Ovary (tissue), 9 donors: ENCODE measurements around the gene PTGES2. TPM values are rescaled to one million over a fixed set of nuclear protein-coding genes. Genes with fewer than 3 reads are reported as not detected.
"Not testable (repeated sequence)": the region's sequence is repeated elsewhere in the genome, so short reads cannot be mapped to it uniquely, and the experiment has no call there.

Experiments
- DNase-seq, 5 donors: peaks; one replicate each; pipeline ENCODE4 v3.0.0-alpha.2; 2019 to 2020
- H3K27ac ChIP-seq, 2 donors: fragments of 200-600 bp; one replicate each; pipeline versions ENCODE4 v1.5.1 to v1.8.0; 2019 to 2022
- H3K27me3 ChIP-seq: fragments of 200-600 bp; one replicate; pipeline ENCODE4 v1.8.0; 2022
- H3K36me3 ChIP-seq: fragments of 200-600 bp; sonication (generic); one replicate; pipeline ENCODE4 v1.5.1; 2019
- H3K4me1 ChIP-seq: one replicate; pipeline ENCODE4 v1.8.1; 2013; ENCODE audit warnings: mild to moderate bottlenecking, moderate library complexity; ENCODE audit not compliant: insufficient read depth
- H3K4me3 ChIP-seq: fragments of 200-600 bp; sonication (generic); one replicate; pipeline ENCODE4 v1.5.1; 2017
- H3K9me3 ChIP-seq, 2 donors: fragments of 200-600 bp in 1 of 2; sonication (generic) in 1 of 2; one replicate each; pipeline versions ENCODE4 v1.5.1 to v1.8.1; 2013 to 2019; ENCODE audit warnings: mild to moderate bottlenecking in 1 of 2, moderate library complexity in 1 of 2
- CTCF ChIP-seq, 3 donors: fragments of 450-650 bp in 2 of 3; fragments of 200-600 bp in 1 of 3; IDR thresholded peaks; one replicate each; pipeline versions ENCODE4 v1.5.1 to v1.8.0; 2016 to 2022; ENCODE audit warnings: antibody characterized with exemption in 3 of 3, mild to moderate bottlenecking in 1 of 3
- EP300 ChIP-seq: sonication (generic); formaldehyde crosslinking; IDR thresholded peaks from one replicate; pipeline ENCODE4 v1.6.1; 2017; ENCODE audit warnings: antibody characterized with exemption
- POLR2A ChIP-seq: fragments of 450-650 bp; IDR thresholded peaks from one replicate; pipeline ENCODE4 v1.6.1; 2017; ENCODE audit warnings: antibody characterized with exemption, mild to moderate bottlenecking, moderate library complexity
- whole genome bisulfite sequencing, 3 donors: extraction: QIAGEN DNeasy Blood & Tissue Kit in 1 of 3; methylation state at CpG; one replicate each; pipeline versions ENCODE4 v1.1.5 to v1.1.7; 2013 to 2017; 5-methylcytosine and 5-hydroxymethylcytosine counted together
- intact Hi-C, 4 donors: fragments of 100-400 bp; cut with DNase I; formaldehyde crosslinking; loops; one replicate each; pipeline versions ENCODE4 v1.11.0 to v1.15.1; 2022 to 2023
- polyA plus RNA-seq, 2 donors: library from polyadenylated mRNA; stranded (reverse); fragments of 200-250 nt in 1 of 2; fragments of 350-450 nt in 1 of 2; fragmentation: Illumina TruSeq in 1 of 2; extraction: RNeasy Lipid Tissue Mini Kit (QIAGEN cat#74804) in 1 of 2; gene quantifications; one replicate each; pipeline ENCODE4 v1.2.3, GENCODE V29; 2013 to 2014
- total RNA-seq, 7 donors: library from RNA; depleted of rRNA in 2 of 7; stranded (reverse); fragments of >200 nt in 2 of 7; fragmentation: NEBNext Ultra II Directional in 3 of 7; extraction: Animal tissue kit (Norgen Biotek cat#: 25700) in 3 of 7; gene quantifications; one replicate each; pipeline versions ENCODE4 v1.1.0 to v1.2.4, GENCODE V29; 2016 to 2023
- donor health status: DM: no; HTN: no; CAD: no; lungs with moderate emphysema.
- donor health status: DM: no; HTN: no; CAD: no.
- donor health status: Bipolar disorder and iron deficiency.
- donor health status: DM: yes; HTN: yes; CAD: no.
- donor health status: DM: no; HTN: no; CAD: no.
- donor health status: DM: yes; HTN: yes; CAD: no.

The PTGES2 gene
- total and polyA plus RNA-seq, 9 donors, result 19.6 to 69.5 (median 59.0) TPM

- DNase-seq, result peak; percentile 21 to 36 (median 23)
- intact Hi-C loops, result loop anchor here in 3 of 4 donors (5.0 to 10.0 kb wide), 2 partner anchors 71 to 173 kb away; no protein-coding TSS in a partner anchor
These were observed 12.1 kb downstream of the PTGES2 start for GRCh38 chr9:128115187-128116103.

GRCh38 chr9:128114326-128115186 lies 13.0 kb downstream of the PTGES2 start:
- H3K4me1 ChIP-seq, result peaks cover 4% of the 10 kb centered on the region
- no peak overlapping the region for H3K4me3 ChIP-seq
- DNase-seq, result peak in 4 of 5 donors; percentile 33 to 53 (median 40)
- intact Hi-C loops, result loop anchor here in 3 of 4 donors (5.0 to 10.0 kb wide), 2 partner anchors 70 to 172 kb away; no protein-coding TSS in a partner anchor
- H3K27me3 ChIP-seq, result no peaks in the 10 kb centered on the region
- no peak overlapping the region for H3K27ac ChIP-seq
- 76 to 83% (median 79%) methylated on average over 29 of the region's 29 CpGs for WGBS, 3 donors
- no peaks in the 10 kb centered on the region for H3K36me3 ChIP-seq
- TF ChIP-seq CTCF (IDR thresholded peaks at IDR 0.05) (no peak), EP300 (no peak), POLR2A (no peak)
- no peaks in the 10 kb centered on the region for H3K9me3 ChIP-seq

More at GRCh38 chr9:128115187-128116103, 12.1 kb downstream of the PTGES2 start:
- no peaks in the 10 kb centered on the region for H3K27me3 ChIP-seq
- no peaks in the 10 kb centered on the region for H3K36me3 ChIP-seq
- no peak overlapping the region for H3K27ac ChIP-seq
- H3K9me3 ChIP-seq, result no peaks in the 10 kb centered on the region
- TF ChIP-seq POLR2A, result no peak
- no peak for TF ChIP-seq CTCF (IDR thresholded peaks at IDR 0.05)
- TF ChIP-seq EP300, result no peak
- H3K4me1 ChIP-seq, result peaks cover 4% of the 10 kb centered on the region
- 87 to 88% (median 88%) methylated on average over 25 to 26 of the region's 26 CpGs for WGBS, 3 donors
- H3K4me3 ChIP-seq, result no peak overlapping the region

GRCh38 chr9:128113526-128114325 lies 13.8 kb downstream of the PTGES2 start:
- no peaks in the 10 kb centered on the region for H3K27me3 ChIP-seq
- H3K4me3 ChIP-seq, result no peak overlapping the region
- DNase-seq, result peak in 2 of 5 donors; percentile 31 to 35
- no peak overlapping the region for H3K27ac ChIP-seq
- TF ChIP-seq EP300, result no peak
- no peak for TF ChIP-seq CTCF (IDR thresholded peaks at IDR 0.05)
- no peak for TF ChIP-seq POLR2A
- peaks cover 4% of the 10 kb centered on the region for H3K4me1 ChIP-seq
- no peaks in the 10 kb centered on the region for H3K36me3 ChIP-seq
- intact Hi-C loops, result loop anchor here in 1 of 4 donors (10.0 kb wide), 1 partner anchor 69 kb away; no protein-coding TSS in a partner anchor
- 87 to 91% (median 89%) methylated on average over 12 of the region's 12 CpGs for WGBS, 3 donors
- no peaks in the 10 kb centered on the region for H3K9me3 ChIP-seq

- H3K4me1 ChIP-seq, H3K27ac ChIP-seq, H3K27me3 ChIP-seq, H3K9me3 ChIP-seq, H3K4me3 ChIP-seq, H3K36me3 ChIP-seq: not testable (repeated sequence)
- WGBS, 3 donors, result 81 to 86% (median 81%) methylated on average over 12 of the region's 12 CpGs
- DNase-seq, result peak in 2 of 5 donors; percentile 11 to 26
- intact Hi-C loops, result loop anchor here in 1 of 4 donors (10.0 kb wide), 1 partner anchor 67 kb away; no protein-coding TSS in a partner anchor
These were observed 15.8 kb downstream of the PTGES2 start for GRCh38 chr9:128111726-128112125.
